Gastrocnemius medialis (tissue), 4 donors: ENCODE data around the gene PRPF31. TPM values are rescaled to one million over a fixed set of nuclear protein-coding genes. Genes with fewer than 3 reads are reported as not detected.

ENCODE experiments used
- ATAC-seq, 2 donors: fragments of 150-250 bp; one replicate each; pipeline ENCODE4 v1.9.1; 2016
- DNase-seq, 2 donors: peaks; one replicate each; pipeline ENCODE4 v3.0.0-alpha.2; 2019
- H3K27ac ChIP-seq, 4 donors: fragments of 200-600 bp; sonication (generic); 1 replicate in 1 of 4; 2 replicates in 3 of 4; pipeline ENCODE4 v1.5.1; 2016 to 2018; ENCODE audit warnings: mild to moderate bottlenecking in 2 of 4, moderate library complexity in 1 of 4
- H3K27me3 ChIP-seq, 3 donors: fragments of 200-600 bp; sonication (generic) in 2 of 3; 1 replicate in 1 of 3; 2 replicates in 2 of 3; pipeline versions ENCODE4 v1.5.1 to v1.6.0; 2016 to 2019; ENCODE audit warnings: mild to moderate bottlenecking in 1 of 3, moderate library complexity in 1 of 3
- H3K36me3 ChIP-seq, 2 donors: fragments of 200-600 bp; sonication (generic) in 1 of 2; one replicate each; pipeline ENCODE4 v1.5.1; 2017 to 2018
- H3K4me1 ChIP-seq, 2 donors: fragments of 200-600 bp; sonication (generic) in 1 of 2; one replicate each; pipeline ENCODE4 v1.5.1; 2016 to 2017; ENCODE audit warnings: mild to moderate bottlenecking in 2 of 2
- H3K4me3 ChIP-seq, 4 donors: fragments of 200-600 bp; sonication (generic) in 3 of 4; 1 replicate in 1 of 4; 2 replicates in 3 of 4; pipeline ENCODE4 v1.5.1; 2016 to 2019; ENCODE audit warnings: mild to moderate bottlenecking in 2 of 4
- H3K9me3 ChIP-seq, 3 donors: fragments of 200-600 bp; sonication (generic) in 2 of 3; 1 replicate in 1 of 3; 2 replicates in 2 of 3; pipeline ENCODE4 v1.5.1; 2016 to 2019
- CTCF ChIP-seq, 5 experiments: fragments of 450-650 bp in 3 of 5; fragments of 200-600 bp in 2 of 5; sonication (generic) in 2 of 5; IDR thresholded peaks in 4 of 5; conservative IDR thresholded peaks in 1 of 5; 1 replicate in 4 of 5; 2 replicates in 1 of 5; pipeline ENCODE4 v1.5.1; 2016 to 2019; ENCODE audit warnings: antibody characterized with exemption in 5 of 5, mild to moderate bottlenecking in 3 of 5, moderate library complexity in 3 of 5
- POLR2A ChIP-seq, 2 donors: fragments of 450-650 bp; IDR thresholded peaks; one replicate each; pipeline ENCODE4 v1.6.1; 2017; ENCODE audit warnings: antibody characterized with exemption in 2 of 2, mild to moderate bottlenecking in 2 of 2, moderate library complexity in 2 of 2
- in situ Hi-C, 4 donors: fragments of 200-750 bp; cut with MboI; loops; one replicate each; pipeline versions ENCODE4 v1.15.0 to v1.8.0; 2017; ENCODE audit warnings: low sequenced_read_pairs in 4 of 4
- intact Hi-C: fragments of 100-400 bp; cut with DNase I; formaldehyde crosslinking; loops from one replicate; pipeline ENCODE4 v1.15.1; 2023; ENCODE audit warnings: low total_unique reads
- total RNA-seq, 4 donors: library from RNA; depleted of rRNA; stranded (reverse); fragments of >200 nt; gene quantifications; one replicate each; pipeline versions ENCODE4 v1.1.0 to v1.2.3, GENCODE V29; 2016

PRPF31 gene
- total RNA-seq, 4 donors from 2014 or later: 26.6 to 39.4 (median 37.2) TPM

- ATAC-seq (no peak), DNase-seq (no peak)
- in situ Hi-C loops: no loop called here
- Histone ChIP-seq H3K36me3 (peaks cover 2 to 68% of the 10 kb centered on the region in 2 donors), H3K4me1 (no peaks in the 10 kb centered on the region), H3K9me3 (no peaks in the 10 kb centered on the region), H3K27me3 (no peaks in the 10 kb centered on the region), H3K27ac (no peak overlapping the region), H3K4me3 (no peak overlapping the region)
- intact Hi-C loops: no loop called here
- TF ChIP-seq POLR2A (IDR thresholded peaks at IDR 0.05): no peak
- no peak for TF ChIP-seq CTCF (IDR thresholded peaks at IDR 0.05 in 4 of 5, conservative IDR thresholded peaks at IDR 0.05 in 1 of 5)
These were observed 14.1 kb downstream of the PRPF31 start for GRCh38 chr19:54129617-54129996.

- Histone ChIP-seq H3K9me3 (no peaks in the 10 kb centered on the region), H3K27me3 (no peaks in the 10 kb centered on the region), H3K27ac (no peak overlapping the region), H3K4me3 (no peak overlapping the region), H3K4me1 (peaks cover 10 to 16% of the 10 kb centered on the region in 2 donors), H3K36me3 (peaks cover 0 to 30% of the 10 kb centered on the region in 2 donors)
- in situ Hi-C loops: no loop called here
- DNase-seq (no peak), ATAC-seq (no peak)
- intact Hi-C loops: no loop called here
- no peak for TF ChIP-seq POLR2A (IDR thresholded peaks at IDR 0.05)
- no peak for TF ChIP-seq CTCF (IDR thresholded peaks at IDR 0.05 in 4 of 5, conservative IDR thresholded peaks at IDR 0.05 in 1 of 5)
These were observed 17.9 kb downstream of the PRPF31 start for GRCh38 chr19:54133312-54133956.

- in situ Hi-C loops: no loop called here
- H3K9me3 ChIP-seq: no peaks in the 10 kb centered on the region
- no peak for DNase-seq
- H3K36me3 ChIP-seq: peaks cover 0 to 23% of the 10 kb centered on the region in 2 donors
- no peak for ATAC-seq
- H3K4me3 ChIP-seq: no peak overlapping the region
- peaks cover 16 to 22% of the 10 kb centered on the region in 2 donors for H3K4me1 ChIP-seq
- no peaks in the 10 kb centered on the region for H3K27me3 ChIP-seq
- H3K27ac ChIP-seq: no peak overlapping the region
- intact Hi-C loops: no loop called here
- TF ChIP-seq CTCF (IDR thresholded peaks at IDR 0.05 in 4 of 5, conservative IDR thresholded peaks at IDR 0.05 in 1 of 5) (no peak), POLR2A (IDR thresholded peaks at IDR 0.05) (no peak)
These were observed 18.5 kb downstream of the PRPF31 start for GRCh38 chr19:54133957-54134590.

GRCh38 chr19:54136086-54136863 is 20.7 kb downstream of the PRPF31 start:
- Histone ChIP-seq H3K4me1 (peaks cover 29 to 44% of the 10 kb centered on the region in 2 donors), H3K4me3 (peak overlapping the region; percentile 46 to 58 (median 54)), H3K9me3 (no peaks in the 10 kb centered on the region), H3K36me3 (peaks cover 0 to 9% of the 10 kb centered on the region in 2 donors), H3K27me3 (no peaks in the 10 kb centered on the region), H3K27ac (peak overlapping the region; percentile 70 to 82 (median 72))
- no peak for TF ChIP-seq CTCF (IDR thresholded peaks at IDR 0.05 in 4 of 5, conservative IDR thresholded peaks at IDR 0.05 in 1 of 5)
- DNase-seq (no peak), ATAC-seq (peak; percentile 1 to 3)
- intact Hi-C loops (no loop called here), in situ Hi-C loops (no loop called here)
